CD4-positive, alpha-beta T cell treated with Interleukin-2 at 100 ng/mL for 4 hours (primary cell): ENCODE measurements around the gene MBLAC2.

Experiments used
- DNase-seq: peaks from one replicate; pipeline ENCODE4 v3.0.0-alpha.2; 2020; ENCODE audit warnings: low spot score

MBLAC2 gene

DNA sequence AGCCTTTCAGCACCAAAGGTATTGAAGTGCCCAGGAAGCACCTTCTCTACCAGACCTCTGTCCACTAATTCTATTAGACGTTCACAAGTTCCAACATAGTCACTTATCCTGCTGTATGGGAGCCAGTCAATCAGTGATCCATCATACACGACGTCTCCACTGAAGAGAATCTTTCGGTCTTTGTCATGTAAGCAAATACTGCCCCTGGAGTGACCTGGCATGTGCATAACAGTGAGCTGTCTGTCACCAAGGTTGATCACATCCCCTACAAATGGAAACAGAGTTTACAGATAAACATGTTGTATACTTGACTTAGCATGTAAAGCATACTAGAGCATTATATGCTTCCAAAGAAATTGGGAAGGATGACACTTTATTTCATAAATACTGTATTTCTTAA lies 13.3 kb downstream of the MBLAC2 start:
- DNase-seq: no peak

DNA sequence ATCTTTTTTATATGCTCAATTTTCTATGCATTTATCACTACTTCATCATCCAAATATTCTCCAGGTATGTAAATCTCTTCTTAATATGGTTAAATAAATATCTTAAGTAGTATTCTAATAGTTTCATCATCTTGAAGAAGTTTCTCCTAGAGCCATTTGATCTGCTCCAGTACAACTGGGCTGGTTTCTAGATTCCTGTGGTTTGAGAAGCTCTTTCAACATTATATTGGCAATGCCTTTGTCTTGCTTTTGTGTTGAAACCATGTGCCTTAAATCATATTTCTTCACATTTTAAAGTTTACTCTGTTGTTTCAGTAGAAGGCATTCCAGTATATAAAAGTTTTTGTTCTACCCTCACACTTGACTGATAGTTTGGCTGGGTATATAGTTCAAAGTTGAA lies 27.6 kb downstream of the MBLAC2 start:
- DNase-seq: no peak

DNA sequence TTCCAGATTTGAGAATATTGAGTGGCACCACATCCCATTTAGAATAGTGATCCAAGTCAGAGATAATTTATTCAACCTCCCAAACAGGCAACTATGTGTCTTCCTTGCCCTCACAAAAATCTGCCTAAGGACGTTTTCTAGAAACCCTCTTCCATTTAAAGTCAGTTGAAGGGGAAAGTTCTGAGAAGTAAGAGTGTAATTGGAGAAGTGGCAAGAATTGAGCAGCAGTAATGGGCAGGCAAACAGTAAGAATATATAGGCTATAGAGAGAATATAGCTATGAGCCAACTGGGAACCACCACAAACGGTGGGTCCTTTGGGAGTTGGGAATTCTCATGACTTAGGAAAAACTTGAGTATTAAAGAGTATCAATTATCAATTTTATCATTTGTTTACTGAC lies 33.9 kb downstream of the MBLAC2 start:
- DNase-seq: no peak

DNA sequence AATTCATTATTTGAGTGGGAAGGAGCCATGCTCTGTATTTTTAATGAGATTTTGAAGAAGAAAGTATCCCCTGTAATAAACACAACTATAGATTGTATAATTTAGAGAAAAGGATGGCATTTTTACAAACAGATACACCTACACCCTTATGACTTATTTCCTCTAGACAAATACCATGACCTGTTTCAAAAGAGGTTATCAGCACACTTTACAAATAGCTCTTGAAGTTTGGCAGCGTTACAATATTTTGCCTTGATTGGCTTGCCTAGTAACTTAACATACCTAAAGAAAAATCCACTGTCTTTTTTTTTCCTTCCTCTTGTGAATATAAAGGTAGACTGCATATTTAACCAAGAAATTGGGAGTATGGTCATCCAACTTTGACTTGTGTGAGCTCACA lies 36.5 kb downstream of the MBLAC2 start:
- no peak for DNase-seq

DNA sequence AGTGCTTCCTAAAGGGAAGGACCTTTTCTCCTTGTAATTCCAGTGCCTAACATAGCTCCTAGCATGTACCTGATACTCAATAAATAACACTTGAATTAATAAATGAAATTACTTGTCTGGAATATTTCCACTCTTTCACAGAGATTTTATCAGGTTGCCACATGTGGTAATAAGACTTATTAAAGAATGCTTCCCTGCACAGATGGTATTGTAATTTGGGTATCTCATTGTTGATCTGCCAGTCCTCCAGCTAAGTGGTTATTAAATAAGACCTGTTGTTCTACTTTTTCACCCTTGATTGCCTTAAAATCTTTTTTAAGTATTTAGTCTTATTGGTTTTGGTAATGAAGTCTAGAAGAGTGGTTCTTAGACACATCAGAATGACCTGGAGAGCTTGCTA lies 36.9 kb downstream of the MBLAC2 start:
- DNase-seq: no peak

DNA sequence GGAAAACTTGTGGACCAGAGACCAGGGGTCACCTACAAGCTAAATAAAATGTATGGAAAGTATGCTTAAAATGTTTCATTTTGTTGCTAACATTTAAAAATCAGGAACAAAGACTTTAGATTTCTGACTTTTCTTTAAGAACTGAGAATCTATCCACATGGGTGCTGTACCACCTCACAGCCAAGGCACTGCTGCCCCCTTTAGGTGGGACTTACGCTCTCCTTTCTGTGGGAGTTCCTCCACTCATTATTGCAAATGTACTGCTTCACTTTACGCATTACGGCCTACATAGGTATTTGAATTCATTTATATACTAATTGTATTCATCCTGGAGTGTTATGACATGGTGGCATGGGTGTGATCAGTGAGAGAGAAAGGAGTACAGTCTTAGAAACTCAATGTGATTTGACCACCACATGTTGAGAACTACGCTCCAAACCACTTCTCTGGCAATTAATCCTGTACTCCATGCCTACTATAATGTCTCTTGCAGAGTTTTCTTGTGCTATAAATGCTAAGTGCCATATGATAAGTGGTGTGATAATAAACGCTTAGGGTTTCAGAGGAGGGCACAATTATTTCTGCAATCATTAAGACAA lies 40.4 kb downstream of the MBLAC2 start:
- peak; percentile 40 for DNase-seq

DNA sequence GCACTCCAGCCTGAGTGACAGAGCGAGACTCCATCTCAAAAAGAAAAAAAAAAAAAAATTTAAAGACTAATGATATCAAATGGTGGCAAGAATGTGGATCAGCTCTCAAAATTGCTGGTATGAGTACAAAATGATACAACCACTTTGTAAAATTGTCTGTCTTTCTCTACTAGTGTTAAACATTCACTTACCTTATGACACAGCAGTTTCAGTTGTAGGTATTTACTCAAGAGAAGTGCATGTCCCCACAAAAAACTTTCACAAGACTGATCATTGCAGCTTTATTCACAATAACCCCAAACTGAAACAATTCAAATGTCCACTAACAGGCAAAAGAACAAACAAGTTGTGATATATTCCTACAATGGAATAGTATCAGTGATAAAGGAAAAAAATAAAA lies 50.3 kb downstream of the MBLAC2 start:
- no peak for DNase-seq

DNA sequence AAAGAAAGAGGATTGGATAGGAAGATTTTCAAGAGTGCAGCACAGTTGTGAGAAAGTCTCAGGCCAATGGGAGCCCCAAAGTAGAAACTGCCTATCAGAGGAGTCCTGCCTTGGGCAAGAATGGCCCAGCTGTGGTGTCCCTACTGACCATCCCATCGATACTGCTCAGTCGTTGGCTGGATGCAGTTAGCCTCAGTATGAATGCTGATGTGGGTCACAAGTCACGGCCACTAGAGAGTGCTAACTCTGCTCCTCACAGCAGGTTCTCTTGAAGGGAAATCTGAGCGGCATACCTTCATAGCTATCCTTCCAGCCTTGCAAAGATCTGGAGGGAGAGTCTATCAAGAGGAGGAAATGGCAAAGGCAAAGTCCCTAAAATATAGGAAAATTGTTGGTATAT lies 53.4 kb downstream of the MBLAC2 start:
- no peak for DNase-seq

DNA sequence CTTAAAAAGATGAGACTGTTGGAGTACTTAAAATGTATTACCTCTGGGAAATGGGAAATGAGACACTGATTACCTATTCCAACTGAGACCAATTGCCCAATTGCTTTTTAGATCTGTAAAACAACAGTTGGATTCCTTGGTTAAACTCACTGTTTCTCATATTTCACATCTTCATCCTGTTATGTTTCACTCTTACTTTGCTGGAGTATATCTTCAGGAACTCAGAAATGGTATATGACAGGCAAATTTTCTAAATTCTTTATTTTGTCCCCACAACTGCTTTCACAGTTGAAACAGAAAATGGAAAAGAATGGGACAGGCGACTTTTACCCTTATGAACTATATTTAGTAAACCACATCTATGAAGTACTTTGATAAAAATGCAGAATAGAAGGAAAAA lies 56.4 kb downstream of the MBLAC2 start:
- no peak for DNase-seq

DNA sequence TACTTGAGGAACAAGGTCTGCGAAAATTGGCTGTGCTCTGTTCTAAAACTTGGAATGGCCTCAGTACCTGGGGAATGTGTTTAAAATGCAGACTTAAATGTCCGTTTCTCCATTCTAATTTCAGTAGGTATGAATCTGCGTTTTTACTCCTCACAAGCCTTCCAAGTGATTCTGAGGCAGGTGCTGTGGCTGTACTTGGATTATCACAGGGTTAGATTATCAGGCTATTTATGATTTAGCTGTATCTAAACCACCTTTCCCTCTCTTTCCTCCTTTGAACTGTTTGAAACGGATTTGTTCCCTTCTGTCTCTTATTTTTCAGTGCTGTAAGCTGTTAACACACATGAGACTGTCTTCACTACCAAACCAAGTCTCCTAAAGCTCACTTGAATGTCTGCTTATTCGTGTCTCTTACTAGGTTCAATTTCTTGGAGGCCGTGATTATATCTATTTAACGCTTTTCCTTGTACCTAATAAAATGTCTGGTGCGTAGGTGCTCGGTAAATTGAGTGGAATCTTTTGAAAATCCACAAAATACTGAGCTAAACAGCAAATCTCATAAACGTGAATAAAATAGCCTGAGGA lies 64.3 kb downstream of the MBLAC2 start:
- DNase-seq: no peak

DNA sequence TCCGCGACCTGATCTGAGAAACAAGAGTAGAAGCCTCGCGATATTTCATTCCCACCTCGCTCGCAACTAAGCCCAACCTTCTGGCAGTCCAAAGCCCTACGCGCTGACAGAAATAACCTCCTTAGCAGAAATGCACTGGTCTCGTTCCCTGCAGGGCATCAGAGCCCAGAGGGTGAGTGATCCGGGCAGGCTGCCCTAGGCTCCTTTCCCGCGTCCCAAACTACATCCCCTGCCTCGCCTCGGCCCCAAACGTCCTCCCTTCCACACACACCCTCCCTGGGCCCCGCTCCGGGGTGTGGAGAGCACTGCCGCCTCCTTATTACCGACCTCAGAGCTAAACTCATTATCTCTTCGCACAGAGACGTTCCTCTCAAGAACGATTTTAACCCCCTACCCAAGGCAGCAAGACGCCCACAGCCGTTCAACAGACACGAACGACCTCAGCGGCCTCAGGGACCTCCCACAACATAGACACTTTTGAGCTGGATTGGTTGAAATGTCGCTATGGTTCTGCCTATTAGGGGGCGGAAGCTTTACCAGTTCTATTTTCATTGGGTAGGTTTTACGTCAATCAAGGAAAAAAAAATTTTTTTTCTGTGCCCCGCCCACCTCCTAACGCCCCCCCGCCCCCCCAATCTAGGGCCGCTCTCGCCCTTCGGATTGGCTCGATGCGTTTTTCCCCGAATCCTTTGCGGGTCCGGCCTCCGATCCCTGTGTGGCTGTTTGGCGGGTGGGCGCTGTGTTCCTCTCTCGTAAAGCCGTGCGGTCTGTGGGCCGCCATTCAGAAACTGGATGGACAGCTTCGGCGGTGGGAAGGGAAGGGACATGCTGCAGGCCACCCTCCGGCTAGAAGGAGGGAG lies 65.0 kb downstream of the MBLAC2 start, which contains the start of gene CETN3:
CETN3 (minus strand) TSS at position 439 of the 860 bp plus-strand sequence; CDS start at position 344, 95 bp downstream.
- peak; percentile 94 for DNase-seq

DNA sequence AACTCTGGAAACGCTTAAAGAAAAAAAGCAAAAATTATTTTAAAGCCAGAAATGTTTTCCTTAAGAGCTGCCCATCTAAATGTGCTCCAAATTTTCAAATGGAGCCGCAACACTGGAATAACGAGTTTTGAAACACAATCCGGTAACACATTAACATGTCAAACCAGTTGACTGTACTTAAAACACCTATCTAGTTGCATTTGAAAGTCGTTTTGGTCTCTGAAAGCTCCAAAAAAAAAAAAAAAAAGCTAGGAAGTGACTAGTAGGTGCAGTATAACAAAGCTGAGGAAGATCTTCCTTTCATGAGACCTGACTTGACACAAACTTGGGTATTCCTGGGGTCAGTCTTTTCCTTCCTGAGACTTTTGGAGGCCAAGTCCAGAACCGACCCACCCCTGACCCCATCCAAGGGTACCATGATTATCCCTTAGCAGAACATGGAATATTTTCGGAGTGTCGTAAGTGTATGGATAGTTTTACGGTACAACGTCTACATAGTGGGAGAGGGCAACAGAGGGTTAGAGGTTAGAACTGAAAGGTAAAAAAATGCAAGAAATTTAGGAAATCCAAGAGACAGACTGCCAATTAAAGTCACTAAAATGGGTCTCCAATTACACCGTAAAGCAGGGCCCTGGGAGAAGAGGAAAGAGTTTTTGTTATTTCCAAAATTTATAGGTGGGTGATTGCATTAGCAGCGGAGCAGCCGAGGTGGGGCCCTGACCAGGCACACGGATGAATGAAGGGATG lies 65.8 kb downstream of the MBLAC2 start:
- DNase-seq: no peak
